ENCODE results near the gene MYH10.

GRCh38 chr17:8472663-8473062 lies 157.9 kb downstream of the MYH10 start:
- TF ChIP-seq, protein P1, sequence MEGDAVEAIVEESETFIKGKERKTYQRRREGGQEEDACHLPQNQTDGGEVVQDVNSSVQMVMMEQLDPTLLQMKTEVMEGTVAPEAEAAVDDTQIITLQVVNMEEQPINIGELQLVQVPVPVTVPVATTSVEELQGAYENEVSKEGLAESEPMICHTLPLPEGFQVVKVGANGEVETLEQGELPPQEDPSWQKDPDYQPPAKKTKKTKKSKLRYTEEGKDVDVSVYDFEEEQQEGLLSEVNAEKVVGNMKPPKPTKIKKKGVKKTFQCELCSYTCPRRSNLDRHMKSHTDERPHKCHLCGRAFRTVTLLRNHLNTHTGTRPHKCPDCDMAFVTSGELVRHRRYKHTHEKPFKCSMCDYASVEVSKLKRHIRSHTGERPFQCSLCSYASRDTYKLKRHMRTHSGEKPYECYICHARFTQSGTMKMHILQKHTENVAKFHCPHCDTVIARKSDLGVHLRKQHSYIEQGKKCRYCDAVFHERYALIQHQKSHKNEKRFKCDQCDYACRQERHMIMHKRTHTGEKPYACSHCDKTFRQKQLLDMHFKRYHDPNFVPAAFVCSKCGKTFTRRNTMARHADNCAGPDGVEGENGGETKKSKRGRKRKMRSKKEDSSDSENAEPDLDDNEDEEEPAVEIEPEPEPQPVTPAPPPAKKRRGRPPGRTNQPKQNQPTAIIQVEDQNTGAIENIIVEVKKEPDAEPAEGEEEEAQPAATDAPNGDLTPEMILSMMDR (IDR thresholded peaks at IDR 0.05) = no peak
- TF ChIP-seq POLR2A (IDR thresholded peaks at IDR 0.05) = no peak

Data from body of pancreas (tissue), 4 donors.